SK-N-SH (cell line): ENCODE results near the gene TXNRD2. TPM values are rescaled to one million over a fixed set of nuclear protein-coding genes. Genes with fewer than 3 reads are reported as not detected.

Experiments used
- CTCF ChIA-PET: fragments of 300-600, 350-600 bp; formaldehyde crosslinking; extraction: SDS; loops from one replicate; lab custom pipeline; 2021; lab: Yijun Ruan, JAX
- POLR2A ChIA-PET: fragments of 350-600 bp; sonication (Branson Sonifier 250); formaldehyde crosslinking; extraction: SDS; loops from one replicate; lab custom pipeline; 2020; ENCODE audit warnings: antibody characterized with exemption, inconsistent platforms; lab: Yijun Ruan, JAX
- DNase-seq: peaks from one replicate; pipeline ENCODE4 v3.0.0; 2012
- H2AFZ ChIP-seq: fragments of 200-600 bp; sonication (generic); 2 replicates; pipeline ENCODE4 v1.8.1; 2016; ENCODE audit warnings: antibody characterized with exemption, mild to moderate bottlenecking, low read depth
- H3F3A ChIP-seq: fragments of 200-600 bp; sonication (generic); replicated peaks from 2 replicates; pipeline ENCODE3; 2016; ENCODE audit warnings: antibody characterized with exemption, mild to moderate bottlenecking; ENCODE audit not compliant: insufficient read depth
- H3K27ac ChIP-seq, 2 experiments: fragments of 200-500 bp in 1 of 2; fragments of 200-600 bp in 1 of 2; sonication (Bioruptor generic) in 1 of 2; sonication (generic), shearing (Covaris generic) in 1 of 2; 2 replicates each; pipeline versions ENCODE4 v1.5.1 to v1.6.1; 2014 to 2016; ENCODE audit warnings: low read depth in 2 of 2, inconsistent platforms in 1 of 2, low read length in 1 of 2, mild to moderate bottlenecking in 1 of 2, mixed read lengths in 1 of 2
- H3K27me3 ChIP-seq: fragments of 200-600 bp; sonication (generic), shearing (Covaris generic); 2 replicates; pipeline ENCODE4 v1.6.1; 2016; ENCODE audit warnings: mixed run types; ENCODE audit not compliant: insufficient read depth
- H3K36me3 ChIP-seq, 2 experiments: fragments of 200-500 bp in 1 of 2; fragments of 200-600 bp in 1 of 2; sonication (Bioruptor generic) in 1 of 2; sonication (generic) in 1 of 2; replicated peaks in 1 of 2; 2 replicates each; pipeline versions ENCODE3 to v1.5.1; 2014 to 2016; ENCODE audit warnings: low read length in 1 of 2, mild to moderate bottlenecking in 1 of 2; ENCODE audit not compliant: insufficient read depth in 2 of 2, control insufficient read depth in 1 of 2
- H3K4me1 ChIP-seq, 2 experiments: fragments of 200-500 bp in 1 of 2; fragments of 200-600 bp in 1 of 2; sonication (Bioruptor generic) in 1 of 2; sonication (generic), shearing (Covaris generic) in 1 of 2; 2 replicates each; pipeline versions ENCODE4 v1.5.1 to v1.6.1; 2014 to 2016; ENCODE audit warnings: low read depth in 1 of 2, low read length in 1 of 2, mixed run types in 1 of 2; ENCODE audit not compliant: insufficient read depth in 2 of 2, control insufficient read depth in 1 of 2
- H3K4me2 ChIP-seq: fragments of 200-600 bp; sonication (generic), shearing (Covaris generic); 2 replicates; pipeline ENCODE4 v1.6.1; 2017; ENCODE audit warnings: mixed run types
- H3K4me3 ChIP-seq, 2 experiments: fragments of 200-500 bp in 1 of 2; fragments of 200-600 bp in 1 of 2; sonication (Bioruptor generic) in 1 of 2; sonication (generic), shearing (Covaris generic) in 1 of 2; 2 replicates each; pipeline versions ENCODE4 v1.5.1 to v1.8.1; 2014 to 2016; ENCODE audit warnings: low read depth in 2 of 2, inconsistent platforms in 1 of 2, low read length in 1 of 2, mild to moderate bottlenecking in 1 of 2, mixed read lengths in 1 of 2, moderate library complexity in 1 of 2
- H3K79me2 ChIP-seq: fragments of 200-600 bp; sonication (generic); 2 replicates; pipeline ENCODE4 v1.8.1; 2017; ENCODE audit warnings: mild to moderate bottlenecking; ENCODE audit not compliant: insufficient read depth
- H3K9ac ChIP-seq: fragments of 200-600 bp; sonication (generic); 2 replicates; pipeline ENCODE4 v1.6.1; 2017; ENCODE audit warnings: mixed run types
- H3K9me2 ChIP-seq: fragments of 200-600 bp; sonication (generic); 2 replicates; pipeline ENCODE4 v1.6.1; 2017; ENCODE audit warnings: mixed run types
- H3K9me3 ChIP-seq: fragments of 200-600 bp; sonication (generic); 2 replicates; pipeline ENCODE4 v1.6.1; 2017; ENCODE audit warnings: mixed run types, mild to moderate bottlenecking, moderate library complexity
- H4K20me1 ChIP-seq: fragments of 200-600 bp; sonication (generic); 2 replicates; pipeline ENCODE4 v1.6.1; 2017; ENCODE audit warnings: mild to moderate bottlenecking, mixed run types; ENCODE audit not compliant: insufficient read depth
- CHD2 ChIP-seq: fragments of 150-350 bp; IDR thresholded peaks from 2 replicates; pipeline ENCODE4 v1.6.1; 2018; ENCODE audit warnings: low read length; ENCODE audit not compliant: partially characterized antibody
- CTCF ChIP-seq: fragments of 200-600 bp; sonication (generic); IDR thresholded peaks from 2 replicates; pipeline ENCODE4 v1.6.1; 2017; ENCODE audit warnings: antibody characterized with exemption, mild to moderate bottlenecking, moderate library complexity
- FOSL2 ChIP-seq: IDR thresholded peaks from 2 replicates; pipeline ENCODE4 v1.4.0; 2012; ENCODE audit warnings: low read depth, mild to moderate bottlenecking, moderate library complexity, borderline replicate concordance
- GATA2 ChIP-seq: sonication (generic); formaldehyde crosslinking; IDR thresholded peaks from 2 replicates; pipeline ENCODE4 v1.5.0; 2020; ENCODE audit warnings: mild to moderate bottlenecking, missing genetic modification reagents
- MXI1 ChIP-seq: IDR thresholded peaks from 2 replicates; pipeline ENCODE4 v1.6.1; 2012; ENCODE audit warnings: mild to moderate bottlenecking, low read depth, low read length, improper control_type of control experiment
- NRF1 ChIP-seq: IDR thresholded peaks from 2 replicates; pipeline ENCODE4 v1.6.1; 2012; ENCODE audit warnings: low read depth, mild to moderate bottlenecking, low read length
- RAD21 ChIP-seq: IDR thresholded peaks from 2 replicates; pipeline ENCODE4 v1.6.1; 2012; ENCODE audit warnings: mild to moderate bottlenecking, low read length
- REST ChIP-seq: IDR thresholded peaks from 2 replicates; pipeline ENCODE4 v1.6.1; 2012; ENCODE audit warnings: mild to moderate bottlenecking, low read depth, low read length, moderate library complexity
- SIN3A ChIP-seq: IDR thresholded peaks from 2 replicates; pipeline ENCODE4 v1.6.1; 2012; ENCODE audit warnings: low read depth, mild to moderate bottlenecking, low read length, moderate library complexity, borderline replicate concordance
- SMC3 ChIP-seq: IDR thresholded peaks from 2 replicates; pipeline ENCODE4 v1.6.1; 2012; ENCODE audit warnings: low read depth, low read length, improper control_type of control experiment
- WGBS: methylation state at CpG from one replicate; pipeline ENCODE4 v1.1.6; 2017; ENCODE audit warnings: low lambda C conversion rate; 5-methylcytosine and 5-hydroxymethylcytosine counted together
- polyA plus RNA-seq, 3 experiments: library from polyadenylated mRNA; depleted of rRNA; stranded (reverse); fragments of >200 nt; gene quantifications; 2 replicates each; pipeline ENCODE4 v1.2.3, GENCODE V29; 2012

Gene TXNRD2
- polyA plus RNA-seq, 1 of the 3 experiments (the other 2 are of a cell fraction) = 34.7 TPM

GRCh38 chr22:19970479-19971275 is 29.1 kb upstream of the TXNRD2 start:
- 79% methylated on average over 16 of the region's 25 CpGs for WGBS
- Histone ChIP-seq H3K4me1 (peaks cover 0 to 24% of the 10 kb centered on the region in 2 experiments; a peak in 1 of 4 replicates), H3F3A (peaks cover 8% of the 10 kb centered on the region), H3K9me2 (no peaks in the 10 kb centered on the region), H2AFZ (no peak overlapping the region), H3K27ac (peak overlapping the region in 1 of 2 experiments; percentile 35; a peak in 1 of 4 replicates), H3K4me2 (no peak overlapping the region), H3K9me3 (no peaks in the 10 kb centered on the region), H3K9ac (no peak overlapping the region), H3K36me3 (peaks cover 4 to 57% of the 10 kb centered on the region in 2 experiments), H3K27me3 (no peaks in the 10 kb centered on the region)
- CTCF ChIA-PET = interaction anchor here (0.7 to 16.4 kb wide), 26 partner anchors 8 to 240 kb away, joined by 3 to 501 read pairs (median 5); partner anchors contain the start of gene TANGO2
- peak; percentile 91 for DNase-seq
- POLR2A ChIA-PET = interaction anchor here (1.2 to 6.7 kb wide), 4 partner anchors 13 to 43 kb away, joined by 3 to 63 read pairs (median 5); no protein-coding TSS in a partner anchor
- no peak for TF ChIP-seq FOSL2
- peak; percentile 91 for TF ChIP-seq RAD21
- TF ChIP-seq REST = no peak
- peak; percentile 54; the same call in 1 of the 2 replicates for TF ChIP-seq MXI1
- peak; percentile 13 for TF ChIP-seq CHD2
- TF ChIP-seq GATA2 (CRISPR knock-in tag) = no peak
- peak; percentile 29; the same call in 1 of the 2 replicates for TF ChIP-seq NRF1
- TF ChIP-seq SMC3 = peak; percentile 95
- TF ChIP-seq CTCF = peak; percentile 86
- TF ChIP-seq SIN3A = no peak
- TF ChIP-seq, all 33 proteins: peak for 6
- Histone ChIP-seq H3K79me2 (no peaks in the 10 kb centered on the region), H4K20me1 (0 out of 2 replicates have a peak, but pooled peaks cover 6% of the 10 kb centered on the region), H3K4me3 (peak overlapping the region in 1 of 2 experiments; percentile 39; a peak in 1 of 4 replicates)
